Esophagus muscularis mucosa (tissue), 4 donors: ENCODE data around the gene SETSIP. TPM values are rescaled to one million over a fixed set of nuclear protein-coding genes. Genes with fewer than 3 reads are reported as not detected.
"Not testable (repeated sequence)": the region's sequence is repeated elsewhere in the genome, so short reads cannot be mapped to it uniquely, and the experiment has no call there.

Experiments used
- DNase-seq: peaks from one replicate; pipeline ENCODE4 v3.0.0-alpha.2; 2017; ENCODE audit errors: extremely low spot score
- H3K27ac ChIP-seq, 4 donors: fragments of 200-600 bp; sonication (generic); replicated peaks in 1 of 4; 1 replicate in 3 of 4; 2 replicates in 1 of 4; pipeline ENCODE4 v1.5.1; 2016 to 2019; ENCODE audit warnings: mild to moderate bottlenecking in 1 of 4
- H3K27me3 ChIP-seq, 4 donors: fragments of 200-600 bp; sonication (generic); one replicate each; pipeline versions ENCODE4 v1.5.1 to v1.6.0; 2016 to 2019
- H3K36me3 ChIP-seq, 4 donors: fragments of 200-600 bp; sonication (generic); one replicate each; pipeline ENCODE4 v1.5.1; 2016 to 2019
- H3K4me1 ChIP-seq, 4 donors: fragments of 200-600 bp; sonication (generic); one replicate each; pipeline ENCODE4 v1.5.1; 2016 to 2019
- H3K4me3 ChIP-seq, 4 donors: fragments of 200-600 bp; sonication (generic); 1 replicate in 2 of 4; 2 replicates in 2 of 4; pipeline ENCODE4 v1.5.1; 2016 to 2019; ENCODE audit warnings: mild to moderate bottlenecking in 4 of 4, moderate library complexity in 1 of 4
- H3K9me3 ChIP-seq, 4 donors: fragments of 200-600 bp; sonication (generic); 1 replicate in 3 of 4; 2 replicates in 1 of 4; pipeline ENCODE4 v1.5.1; 2016 to 2019
- CTCF ChIP-seq, 3 experiments: fragments of 200-600 bp in 2 of 3; fragments of 450-650 bp in 1 of 3; sonication (generic) in 2 of 3; IDR thresholded peaks; one replicate each; pipeline ENCODE4 v1.5.1; 2017 to 2019; ENCODE audit warnings: antibody characterized with exemption in 3 of 3, mild to moderate bottlenecking in 2 of 3, moderate library complexity in 1 of 3
- EP300 ChIP-seq: sonication (generic); formaldehyde crosslinking; IDR thresholded peaks from one replicate; pipeline ENCODE4 v1.6.1; 2017; ENCODE audit warnings: antibody characterized with exemption
- POLR2A ChIP-seq: fragments of 450-650 bp; IDR thresholded peaks from one replicate; pipeline ENCODE4 v1.6.1; 2017; ENCODE audit warnings: antibody characterized with exemption, moderate library complexity, mild to moderate bottlenecking, low read depth
- POLR2AphosphoS5 ChIP-seq, 2 donors: sonication (generic); formaldehyde crosslinking; IDR thresholded peaks; one replicate each; pipeline ENCODE4 v1.6.1; 2017; ENCODE audit warnings: antibody characterized with exemption in 2 of 2
- WGBS: methylation state at CpG from one replicate; pipeline ENCODE4 v1.1.5; 2018; 5-methylcytosine and 5-hydroxymethylcytosine counted together
- intact Hi-C: fragments of 100-400 bp; cut with DNase I; formaldehyde crosslinking; loops from one replicate; pipeline ENCODE4 v1.15.1; 2023
- total RNA-seq, 4 donors: library from RNA; depleted of rRNA; stranded (reverse); fragments of >200 nt; gene quantifications; one replicate each; pipeline versions ENCODE4 v1.1.0 to v1.2.1, GENCODE V29; 2016

Gene SETSIP
- total RNA-seq, 4 donors from 2014 or later = not detected

GRCh38 chr1:92081031-92081430, 5.8 kb upstream of the SETSIP start:
- Histone ChIP-seq H3K27me3 (no peaks in the 10 kb centered on the region), H3K27ac (peak overlapping the region; percentile 70 to 82 (median 79)), H3K36me3 (peaks cover 0 to 5% (median 0%) of the 10 kb centered on the region in 4 donors), H3K9me3 (peaks cover 0 to 10% (median 8%) of the 10 kb centered on the region in 4 donors), H3K4me1 (peaks cover 6 to 18% (median 15%) of the 10 kb centered on the region in 4 donors), H3K4me3 (peak overlapping the region; percentile 73 to 84 (median 74))
- intact Hi-C loops = no loop called here
- DNase-seq = no peak
- 36% methylated on average over 4 of the region's 4 CpGs for WGBS
- no peak for TF ChIP-seq EP300
- TF ChIP-seq POLR2A = no peak
- no peak for TF ChIP-seq CTCF (IDR thresholded peaks at IDR 0.05)
- no peak for TF ChIP-seq POLR2AphosphoS5 (IDR thresholded peaks at IDR 0.05)

GRCh38 chr1:92080128-92080985, 5.1 kb upstream of the SETSIP start, which contains the start of gene BTBD8:
TSS of gene BTBD8 (plus strand) at chr1:92080345. CDS start at chr1:92080572, 227 bp downstream.
- no peak for TF ChIP-seq POLR2A
- peak; percentile 68 to 77 for TF ChIP-seq POLR2AphosphoS5 (IDR thresholded peaks at IDR 0.05)
- Histone ChIP-seq H3K9me3 (peaks cover 0 to 3% (median 2%) of the 10 kb centered on the region in 4 donors), H3K4me3 (peak within 1 kb of the TSS; percentile 73 to 84 (median 74)), H3K36me3 (peaks cover 0 to 5% (median 0%) of the 10 kb centered on the region in 4 donors), H3K27ac (peak within 1 kb of the TSS; percentile 70 to 82 (median 79)), H3K4me1 (peaks cover 6 to 18% (median 15%) of the 10 kb centered on the region in 4 donors), H3K27me3 (no peaks in the 10 kb centered on the region)
- WGBS = under 1% methylated on average over 25 of the region's 55 CpGs
- peak; percentile 96 for DNase-seq
- intact Hi-C loops = no loop called here

- Histone ChIP-seq H3K4me3 (peak overlapping the region; percentile 73 to 84 (median 74)), H3K27ac (peak overlapping the region in 1 of 4 donors; percentile 82), H3K9me3 (no peaks in the 10 kb centered on the region), H3K27me3 (no peaks in the 10 kb centered on the region), H3K4me1 (peaks cover 6 to 18% (median 15%) of the 10 kb centered on the region in 4 donors), H3K36me3 (peaks cover 0 to 3% (median 0%) of the 10 kb centered on the region in 4 donors)
- intact Hi-C loops = no loop called here
- DNase-seq = no peak
- no peak for TF ChIP-seq POLR2A
- 94% methylated on average over 7 of the region's 7 CpGs for WGBS
Measured at GRCh38 chr1:92079441-92079840, 4.2 kb upstream of the SETSIP start.

GRCh38 chr1:92078077-92078476, 2.9 kb upstream of the SETSIP start:
- DNase-seq, H3K4me3 ChIP-seq, H3K9me3 ChIP-seq, intact Hi-C loops, H3K27ac ChIP-seq, H3K36me3 ChIP-seq, H3K27me3 ChIP-seq: not testable (repeated sequence)
- WGBS = 92% methylated on average over 8 of the region's 8 CpGs
- H3K4me1 ChIP-seq = peaks cover 6 to 18% (median 15%) of the 10 kb centered on the region in 4 donors

GRCh38 chr1:92076363-92076762, 1.2 kb upstream of the SETSIP start:
- H3K27me3 ChIP-seq = no peaks in the 10 kb centered on the region
- intact Hi-C loops = no loop called here
- H3K4me3 ChIP-seq = no peak overlapping the region
- TF ChIP-seq POLR2AphosphoS5 (IDR thresholded peaks at IDR 0.05) (no peak), POLR2A (no peak), EP300 (no peak), CTCF (IDR thresholded peaks at IDR 0.05) (no peak)
- peaks cover 6 to 13% (median 11%) of the 10 kb centered on the region in 4 donors for H3K4me1 ChIP-seq
- DNase-seq = no peak
- WGBS = 96% methylated on average over 5 of the region's 5 CpGs
- H3K27ac ChIP-seq = no peak overlapping the region
- no peaks in the 10 kb centered on the region for H3K36me3 ChIP-seq
- no peaks in the 10 kb centered on the region for H3K9me3 ChIP-seq

- DNase-seq, H3K9me3 ChIP-seq, intact Hi-C loops, H3K4me3 ChIP-seq, H3K27ac ChIP-seq, H3K4me1 ChIP-seq, H3K36me3 ChIP-seq, H3K27me3 ChIP-seq: not testable (repeated sequence)
Measured at GRCh38 chr1:92074446-92074845, 765 bp downstream of the SETSIP start.
